ENCODE results near the gene AK4. TPM values are rescaled to one million over a fixed set of nuclear protein-coding genes. Genes with fewer than 3 reads are reported as not detected.
A peak's percentile ranks its signal among the peaks of the same experiment; 100 is the strongest.

AK4 gene
- total RNA-seq, 1 experiment from 2014 or later = 131 TPM

- peak; percentile 27 to 39 for TF ChIP-seq CTCF (IDR thresholded peaks at IDR 0.05; ENCODE audit: insufficient read depth in 1 of 2, low read depth in 1 of 2, low read length in 1 of 2, severe bottlenecking in 1 of 2, unreplicated experiment in 1 of 2)
- no peaks in the 10 kb centered on the region for H3K27me3 Mint-ChIP-seq (ENCODE audit: insufficient read depth, unreplicated experiment)
- Histone ChIP-seq H3K4me1 (peaks cover 32% of the 10 kb centered on the region), H3K36me3 (ENCODE audit: control insufficient read depth, insufficient read depth, low read length) (no peaks in the 10 kb centered on the region), H3K4me3 (ENCODE audit: low read depth, low read length) (no peak overlapping the region), H3K27me3 (replicated peaks; ENCODE audit: control insufficient read depth, insufficient read depth, low read length) (no peaks in the 10 kb centered on the region), H3K9me3 (no peaks in the 10 kb centered on the region)
- peak in 1 of 2 experiments; percentile 52 for DNase-seq
- CTCF ChIA-PET = interaction anchor here (0.7 to 1.2 kb wide), 3 partner anchors 55 to 147 kb away, joined by 3 to 4 read pairs (median 3); no protein-coding TSS in a partner anchor
- peaks cover 34% of the 10 kb centered on the region for H3K4me1 Mint-ChIP-seq (ENCODE audit: low read depth, unreplicated experiment)
- no peaks in the 10 kb centered on the region for H3K9me3 Mint-ChIP-seq (ENCODE audit: unreplicated experiment)
- no TSS peak for BruUV-seq (replicated peaks)
- POLR2A ChIA-PET = no interaction called here
- H3K4me3 Mint-ChIP-seq (ENCODE audit: unreplicated experiment) = no peak overlapping the region
- H3K27ac Mint-ChIP-seq (ENCODE audit: unreplicated experiment) = peak overlapping the region; percentile 73
- intact Hi-C loops (cut with micrococcal nuclease; ENCODE audit: unreplicated experiment) = loop anchor here (1.0 to 2.0 kb wide), 2 partner anchors 60 to 146 kb away; partner anchors contain the start of gene AK4
- H3K36me3 Mint-ChIP-seq (ENCODE audit: insufficient read depth, unreplicated experiment) = peaks cover 22% of the 10 kb centered on the region
Observed at GRCh38 chr1:65209005-65209885, 61.2 kb downstream of the AK4 start.

- no peak for DNase-seq
- no peak overlapping the region for H3K27ac Mint-ChIP-seq (ENCODE audit: unreplicated experiment)
- Histone ChIP-seq H3K4me1 (peaks cover 32% of the 10 kb centered on the region), H3K4me3 (ENCODE audit: low read depth, low read length) (no peak overlapping the region), H3K36me3 (ENCODE audit: control insufficient read depth, insufficient read depth, low read length) (no peaks in the 10 kb centered on the region), H3K27me3 (replicated peaks; ENCODE audit: control insufficient read depth, insufficient read depth, low read length) (no peaks in the 10 kb centered on the region), H3K9me3 (no peaks in the 10 kb centered on the region)
- no peak for TF ChIP-seq CTCF (IDR thresholded peaks at IDR 0.05; ENCODE audit: insufficient read depth in 1 of 2, low read depth in 1 of 2, low read length in 1 of 2, severe bottlenecking in 1 of 2, unreplicated experiment in 1 of 2)
- peaks cover 34% of the 10 kb centered on the region for H3K4me1 Mint-ChIP-seq (ENCODE audit: low read depth, unreplicated experiment)
- no TSS peak for BruUV-seq (replicated peaks)
- no peak overlapping the region for H3K4me3 Mint-ChIP-seq (ENCODE audit: unreplicated experiment)
- intact Hi-C loops (cut with micrococcal nuclease; ENCODE audit: unreplicated experiment) = no loop called here
- CTCF ChIA-PET = no interaction called here
- peaks cover 22% of the 10 kb centered on the region for H3K36me3 Mint-ChIP-seq (ENCODE audit: insufficient read depth, unreplicated experiment)
- no peaks in the 10 kb centered on the region for H3K27me3 Mint-ChIP-seq (ENCODE audit: insufficient read depth, unreplicated experiment)
- POLR2A ChIA-PET = no interaction called here
- H3K9me3 Mint-ChIP-seq (ENCODE audit: unreplicated experiment) = no peaks in the 10 kb centered on the region
Observed at GRCh38 chr1:65210325-65210724, 62.3 kb downstream of the AK4 start.

- Mint-ChIP-seq H3K27me3 (ENCODE audit: insufficient read depth, unreplicated experiment) (no peaks in the 10 kb centered on the region), H3K27ac (ENCODE audit: unreplicated experiment) (no peak overlapping the region), H3K4me1 (ENCODE audit: low read depth, unreplicated experiment) (peaks cover 27% of the 10 kb centered on the region), H3K9me3 (ENCODE audit: unreplicated experiment) (no peaks in the 10 kb centered on the region), H3K36me3 (ENCODE audit: insufficient read depth, unreplicated experiment) (peaks cover 15% of the 10 kb centered on the region), H3K4me3 (ENCODE audit: unreplicated experiment) (no peak overlapping the region)
- no peaks in the 10 kb centered on the region for H3K36me3 ChIP-seq (ENCODE audit: control insufficient read depth, insufficient read depth, low read length)
- POLR2A ChIA-PET = no interaction called here
- TF ChIP-seq CTCF (IDR thresholded peaks at IDR 0.05; ENCODE audit: insufficient read depth in 1 of 2, low read depth in 1 of 2, low read length in 1 of 2, severe bottlenecking in 1 of 2, unreplicated experiment in 1 of 2) = no peak
- no TSS peak for BruUV-seq (replicated peaks)
- H3K4me3 ChIP-seq (ENCODE audit: low read depth, low read length) = no peak overlapping the region
- H3K9me3 ChIP-seq = no peaks in the 10 kb centered on the region
- H3K4me1 ChIP-seq = peaks cover 29% of the 10 kb centered on the region
- CTCF ChIA-PET = no interaction called here
- intact Hi-C loops (cut with micrococcal nuclease; ENCODE audit: unreplicated experiment) = no loop called here
- no peak for DNase-seq
- no peaks in the 10 kb centered on the region for H3K27me3 ChIP-seq (replicated peaks; ENCODE audit: control insufficient read depth, insufficient read depth, low read length)
Observed at GRCh38 chr1:65211331-65211730, 63.3 kb downstream of the AK4 start.
